Measurements from ENCODE around the gene LONP2. TPM values are rescaled to one million over a fixed set of nuclear protein-coding genes. Genes with fewer than 3 reads are reported as not detected.

LONP2 gene
- total and polyA plus RNA-seq, 2 experiments from 2014 or later, result 12.4 to 25.2 TPM

- TF ChIP-seq STAT1 (IDR thresholded peaks at IDR 0.05; ENCODE audit: unreplicated experiment) (no peak), ZNF114 (CRISPR knock-in tag; IDR thresholded peaks at IDR 0.05) (no peak), EZH2 (IDR thresholded peaks at IDR 0.05; ENCODE audit: low read depth, unreplicated experiment) (no peak)
These were observed 134.2 kb downstream of the LONP2 start (continued) for GRCh38 chr16:48378276-48378675.

GRCh38 chr16:48378836-48379235 lies 134.7 kb downstream of the LONP2 start:
- no peak overlapping the region for H3K27ac Mint-ChIP-seq
- no peaks in the 10 kb centered on the region for H3K9me3 Mint-ChIP-seq
- ATAC-seq (no peak), DNase-seq (ENCODE audit: low spot score) (no peak)
- Histone ChIP-seq H3K36me3 (ENCODE audit: insufficient read depth) (no peaks in the 10 kb centered on the region), H3K4me2 (peak overlapping the region; percentile 66), H3F3A (replicated peaks; ENCODE audit: low read depth) (no peaks in the 10 kb centered on the region), H3K79me2 (replicated peaks; ENCODE audit: insufficient read depth) (peaks cover 100% of the 10 kb centered on the region), H4K20me1 (replicated peaks; ENCODE audit: insufficient read depth) (peaks cover 47% of the 10 kb centered on the region), H3K27me3 (ENCODE audit: insufficient read depth) (no peaks in the 10 kb centered on the region), H3K9me2 (ENCODE audit: insufficient read depth) (no peaks in the 10 kb centered on the region), H3K4me1 (ENCODE audit: insufficient read depth) (peaks cover 82% of the 10 kb centered on the region), H2AFZ (no peak overlapping the region), H3K27ac (ENCODE audit: low read depth) (no peak overlapping the region), H3K4me3 (peak overlapping the region; percentile 25; the same call in 1 of the 2 replicates)
- no peaks in the 10 kb centered on the region; the same call in 1 of the 3 replicates for H3K36me3 Mint-ChIP-seq (ENCODE audit: low read depth)
- H3K27me3 Mint-ChIP-seq (ENCODE audit: insufficient read depth, low read depth, poor library complexity), result peaks cover 5% of the 10 kb centered on the region
- H3K4me3 Mint-ChIP-seq, result no peak overlapping the region
- H3K4me1 Mint-ChIP-seq, result peaks cover 48% of the 10 kb centered on the region
- TF ChIP-seq REST (IDR thresholded peaks at IDR 0.05; ENCODE audit: unreplicated experiment) (no peak), STAT1 (IDR thresholded peaks at IDR 0.05; ENCODE audit: unreplicated experiment) (no peak), ZNF331 (CRISPR knock-in tag; IDR thresholded peaks at IDR 0.05; ENCODE audit: low read depth) (no peak), JUNB (IDR thresholded peaks at IDR 0.05; ENCODE audit: unreplicated experiment) (no peak), ETS1 (IDR thresholded peaks at IDR 0.05) (no peak), CREB1 (CRISPR knock-in tag; IDR thresholded peaks at IDR 0.05; ENCODE audit: low read depth) (no peak), ZNF114 (CRISPR knock-in tag; IDR thresholded peaks at IDR 0.05) (no peak), EZH2 (IDR thresholded peaks at IDR 0.05; ENCODE audit: low read depth, unreplicated experiment) (no peak), POLR2AphosphoS5 (IDR thresholded peaks at IDR 0.05; ENCODE audit: low read depth) (no peak), NANOG (IDR thresholded peaks at IDR 0.05; ENCODE audit: borderline replicate concordance) (no peak), EZH2phosphoT487 (IDR thresholded peaks at IDR 0.05; ENCODE audit: unreplicated experiment) (no peak), ZNF462 (CRISPR knock-in tag; IDR thresholded peaks at IDR 0.05) (no peak), CTCF (conservative IDR thresholded peaks at IDR 0.05; ENCODE audit: low read depth in 2 of 2) (no peak)

Measured in GM23338 (cell line).